GM19025 (cell line): ENCODE results near the gene SERPINB1.
"Not testable (repeated sequence)": the region's sequence is repeated elsewhere in the genome, so short reads cannot be mapped to it uniquely, and the experiment has no call there.

Experiments
- ATAC-seq: cut with Tn5 transposase; IDR thresholded peaks from one replicate; pipeline ENCODE4 v1.9.1; 2021; ENCODE audit warnings: mild to moderate bottlenecking, low read depth, moderate library complexity; ENCODE audit not compliant: unreplicated experiment

The SERPINB1 gene

DNA sequence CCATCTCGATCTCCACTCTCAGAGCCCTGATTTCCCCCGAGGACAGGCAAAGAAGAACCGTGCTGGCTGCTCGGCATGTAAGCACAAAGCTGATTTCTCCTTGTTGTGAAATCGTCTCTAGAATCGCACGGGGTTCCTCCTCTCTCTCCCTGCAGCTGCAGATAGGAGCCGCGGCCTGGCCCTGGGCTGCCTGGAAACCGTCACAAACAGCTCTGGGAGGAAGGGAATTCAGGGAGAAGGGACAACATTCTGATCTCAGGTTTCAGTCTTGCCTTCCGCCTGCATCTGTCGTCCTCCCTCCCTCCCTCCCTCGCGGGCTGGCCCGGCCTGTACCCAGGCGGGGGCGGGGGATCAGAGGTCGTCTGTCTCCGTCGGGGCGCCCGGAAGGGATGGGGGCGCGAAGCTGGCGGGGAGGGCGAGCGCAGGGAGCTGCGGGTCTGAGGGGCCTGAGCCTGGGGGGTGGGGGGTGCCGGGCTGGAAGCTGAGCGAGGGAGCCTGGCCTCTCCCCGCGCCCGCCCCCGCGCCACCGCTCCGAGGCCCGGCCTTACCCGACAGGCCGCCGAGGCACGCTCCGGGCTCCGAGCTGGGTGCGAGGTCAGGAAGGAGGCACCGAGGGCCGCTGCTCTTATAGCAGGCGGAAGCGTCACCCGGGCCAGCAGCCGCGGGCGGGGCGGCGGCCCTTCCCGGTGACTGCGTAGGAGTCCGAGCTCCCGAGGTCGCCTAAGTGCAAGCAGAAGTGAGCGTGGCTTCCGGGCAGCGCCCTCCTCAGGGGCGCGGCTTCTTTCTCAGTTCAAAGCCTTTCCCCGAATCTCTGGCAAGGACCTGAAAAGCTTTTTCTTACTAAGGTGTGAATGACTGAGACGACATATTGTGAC, at the start of gene SERPINB1:
TSS of gene SERPINB1 (minus strand) at position 600 of the 875 bp plus-strand sequence. CDS start 1,277 bp downstream, outside the sequence.
- ATAC-seq, result peak; percentile 87

DNA sequence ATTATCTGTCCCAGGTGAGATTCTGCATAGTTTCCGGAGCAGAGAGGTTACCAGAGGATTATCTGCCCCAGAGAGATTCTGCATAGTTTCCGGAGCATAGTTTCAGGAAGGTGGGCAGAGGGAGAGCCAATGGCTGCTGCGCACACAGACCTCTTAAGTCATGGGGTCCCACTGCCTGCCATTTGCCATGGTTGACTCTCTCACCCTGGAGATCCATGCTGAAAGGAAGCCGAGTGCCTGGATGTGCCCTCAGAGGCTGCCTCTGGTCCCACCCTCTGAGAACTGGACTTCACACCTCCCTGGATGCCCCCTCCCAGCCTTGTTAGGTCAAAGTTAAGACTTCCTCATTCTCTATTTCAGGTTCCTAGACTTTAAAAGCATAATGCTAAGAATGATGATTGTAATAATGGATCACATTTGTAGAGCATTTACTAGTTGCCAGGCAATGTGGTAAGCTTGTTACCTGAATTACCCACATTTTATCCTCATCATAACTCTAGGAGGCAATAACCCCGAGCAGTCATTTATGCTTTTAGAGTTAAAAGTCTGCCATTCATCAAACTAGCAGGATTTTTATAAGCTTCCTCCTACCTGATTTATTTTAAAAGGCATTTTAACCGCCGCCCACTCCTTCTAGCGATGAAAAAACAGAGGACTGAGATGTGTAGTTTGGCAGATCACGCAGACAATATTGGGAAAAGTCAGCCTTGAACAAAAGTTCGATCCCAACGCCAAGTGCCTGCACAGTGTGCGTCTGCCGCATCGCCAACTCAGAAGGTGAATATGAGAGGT, 49.5 kb upstream of the SERPINB1 start:
- no peak for ATAC-seq

DNA sequence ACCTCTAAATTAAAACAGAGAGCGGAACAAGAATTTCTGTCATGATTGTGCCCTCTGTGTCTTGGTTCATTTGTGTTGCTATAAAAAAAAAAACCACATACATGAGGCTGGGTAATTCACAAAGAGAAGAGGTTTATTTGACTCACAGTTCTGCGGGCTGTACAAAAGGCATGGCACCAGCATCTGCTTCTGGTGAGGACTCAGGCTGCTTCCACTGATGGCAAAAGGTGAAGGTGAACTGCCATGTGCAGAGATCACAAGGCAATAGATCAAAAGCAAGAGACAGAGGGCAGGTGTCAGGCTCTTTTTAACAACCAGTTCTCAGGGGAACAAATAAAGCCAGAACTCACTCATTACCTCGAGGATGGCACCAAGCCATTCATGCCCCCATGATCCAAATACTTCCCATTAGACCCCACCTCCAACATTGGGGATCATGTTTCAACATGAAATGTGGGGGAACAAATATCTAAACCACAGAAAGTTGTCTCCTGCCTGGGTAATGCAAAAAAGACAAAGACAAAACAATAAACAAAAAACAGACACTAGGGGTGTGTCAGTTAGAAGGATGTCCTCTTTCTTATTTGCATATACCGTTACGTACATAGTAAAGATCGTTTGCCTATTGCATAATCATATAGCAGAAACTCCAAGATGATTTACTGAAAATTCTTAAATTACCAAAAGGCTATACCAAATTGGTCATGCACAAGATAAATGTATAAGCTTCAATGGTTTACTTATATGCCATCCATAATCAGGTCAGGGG, 44.5 kb upstream of the SERPINB1 start:
- no peak for ATAC-seq

DNA sequence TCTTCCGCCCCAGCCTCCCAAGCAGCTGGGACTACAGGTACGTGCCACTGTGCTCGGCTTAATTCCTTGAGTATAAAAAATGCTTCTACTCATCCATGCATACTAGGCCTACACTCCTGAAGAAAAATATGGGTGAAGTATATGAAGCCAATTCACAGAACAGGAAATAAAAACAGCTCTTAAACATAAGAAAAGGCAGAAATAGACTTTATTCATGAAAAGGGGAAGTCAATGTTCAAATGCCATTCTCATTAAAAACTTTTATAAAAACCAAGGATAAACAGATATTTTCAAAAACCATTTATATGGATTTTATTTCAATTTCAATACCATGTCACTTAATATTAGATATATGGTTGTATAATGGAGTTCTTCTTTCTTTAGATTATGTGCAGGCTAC, 43.1 kb upstream of the SERPINB1 start:
- no peak for ATAC-seq

- ATAC-seq, result no peak
These were observed 42.0 kb upstream of the SERPINB1 start for GRCh38 chr6:2883673-2884072.

DNA sequence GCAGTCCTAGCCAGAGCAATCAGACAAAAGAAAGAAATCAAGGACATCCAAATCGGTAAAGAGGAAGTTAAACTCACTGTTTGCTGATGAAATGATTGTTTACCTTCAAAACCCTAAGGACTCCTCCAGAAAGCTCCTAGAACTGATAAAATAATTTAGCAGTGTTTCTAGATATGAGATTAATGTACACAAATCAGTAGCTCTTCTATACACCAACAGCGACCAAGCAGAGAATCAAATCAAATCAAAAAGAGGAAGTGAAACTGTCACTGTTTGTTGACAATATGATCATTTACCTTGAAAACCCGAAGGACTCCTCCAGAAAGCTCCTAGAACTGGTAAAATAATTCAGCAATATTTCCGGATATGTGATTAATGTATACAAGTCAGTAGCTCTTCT, 39.8 kb upstream of the SERPINB1 start:
- ATAC-seq, result no peak

- not testable (repeated sequence) for ATAC-seq
These were observed 38.5 kb upstream of the SERPINB1 start for GRCh38 chr6:2880156-2880555.

DNA sequence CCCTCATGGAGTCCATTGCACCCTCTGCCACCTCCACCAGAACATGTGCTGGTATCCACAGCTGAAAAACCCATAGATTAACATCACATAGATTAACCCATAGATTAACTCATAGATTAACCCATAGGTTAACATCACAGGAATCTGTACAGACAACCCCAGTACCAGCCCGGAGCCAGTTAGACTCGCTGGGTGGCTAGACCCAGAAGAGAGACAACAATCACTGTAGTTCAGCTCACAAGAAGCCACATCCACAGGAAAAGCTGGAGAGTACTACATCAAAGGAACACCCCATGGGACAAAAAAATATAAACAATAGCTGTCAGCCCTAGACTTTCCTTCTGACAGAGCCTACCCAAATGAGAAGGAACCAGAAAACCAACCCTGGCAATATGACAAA, 36.3 kb upstream of the SERPINB1 start:
- no peak for ATAC-seq

DNA sequence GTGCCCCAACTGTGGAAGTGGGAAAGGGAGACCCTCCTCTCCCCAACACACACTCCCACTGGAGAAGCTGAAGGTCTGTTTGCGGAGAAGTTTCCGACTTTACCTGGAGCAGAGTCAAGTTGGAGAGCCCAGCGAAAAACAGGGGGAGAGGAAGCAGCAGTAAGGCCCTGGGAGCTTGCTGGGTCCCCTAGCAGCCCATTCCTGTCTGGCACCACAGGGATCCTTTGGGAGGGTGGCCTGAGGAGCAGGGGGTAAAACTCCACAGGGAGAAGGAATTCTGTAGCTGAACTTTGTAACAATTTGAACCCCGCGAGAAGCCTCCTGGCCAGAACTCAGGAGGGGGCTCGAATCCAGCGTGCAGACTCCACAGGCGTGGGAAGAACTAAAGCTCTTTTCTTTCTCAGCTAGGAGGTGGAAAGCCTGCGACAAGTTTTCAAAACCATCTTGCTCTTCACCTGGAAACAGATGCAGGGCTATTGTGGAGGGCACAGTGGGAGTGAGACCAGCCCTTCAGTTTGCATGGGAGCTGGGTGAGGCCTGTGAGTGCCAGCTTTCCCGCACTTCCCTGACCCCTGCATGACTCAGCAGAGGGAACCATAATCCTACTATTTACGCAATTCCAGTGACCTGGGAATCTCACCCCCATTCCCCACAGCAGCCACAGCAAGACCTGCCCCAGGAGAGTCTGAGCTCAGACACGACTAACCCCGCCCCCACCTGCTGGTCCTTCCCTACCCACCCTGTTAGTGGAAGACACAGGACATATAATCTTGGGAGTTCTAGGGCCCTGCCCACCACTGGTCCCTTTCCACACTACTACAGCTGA, 35.6 kb upstream of the SERPINB1 start:
- ATAC-seq, result no peak

DNA sequence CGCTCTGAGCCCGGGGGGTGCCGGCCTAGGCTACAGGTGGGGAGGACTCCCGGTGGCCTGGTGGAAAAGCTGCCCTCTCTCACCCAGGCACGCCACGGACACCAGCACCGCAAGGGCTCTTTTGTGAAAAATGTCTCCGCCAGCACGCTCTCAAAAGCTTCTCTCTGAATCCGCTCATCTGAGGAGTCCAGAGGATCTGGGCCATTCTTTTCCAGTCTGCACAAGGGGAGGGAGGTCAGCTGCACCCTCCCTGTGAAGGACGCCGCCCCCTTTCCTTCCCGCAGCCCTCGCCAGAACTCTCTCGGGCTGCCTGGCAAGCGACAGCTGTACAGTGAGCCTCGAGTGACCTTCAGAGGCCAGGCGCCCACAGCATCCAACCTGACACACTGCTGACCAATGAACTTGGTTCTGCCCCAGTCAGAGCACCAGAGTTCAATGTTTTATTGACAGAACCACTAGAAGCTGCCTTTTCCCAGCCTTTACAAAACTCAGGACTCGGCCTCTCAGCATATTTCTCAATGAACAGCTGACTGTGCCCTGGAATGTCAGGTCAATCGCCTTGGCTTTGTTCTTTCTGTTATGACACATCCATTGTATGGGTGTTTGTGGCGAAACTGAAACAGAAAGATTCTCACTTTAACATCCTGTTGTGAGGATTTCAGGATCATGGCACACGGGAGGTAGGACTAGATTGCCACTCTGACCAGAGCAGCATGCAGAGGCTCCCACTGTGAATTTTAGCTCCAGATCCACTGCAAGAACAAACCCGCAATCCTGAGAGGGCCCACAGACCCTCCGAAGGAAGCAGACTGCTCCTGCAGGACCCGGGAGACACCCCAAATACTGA, 34.8 kb upstream of the SERPINB1 start:
- ATAC-seq, result no peak

DNA sequence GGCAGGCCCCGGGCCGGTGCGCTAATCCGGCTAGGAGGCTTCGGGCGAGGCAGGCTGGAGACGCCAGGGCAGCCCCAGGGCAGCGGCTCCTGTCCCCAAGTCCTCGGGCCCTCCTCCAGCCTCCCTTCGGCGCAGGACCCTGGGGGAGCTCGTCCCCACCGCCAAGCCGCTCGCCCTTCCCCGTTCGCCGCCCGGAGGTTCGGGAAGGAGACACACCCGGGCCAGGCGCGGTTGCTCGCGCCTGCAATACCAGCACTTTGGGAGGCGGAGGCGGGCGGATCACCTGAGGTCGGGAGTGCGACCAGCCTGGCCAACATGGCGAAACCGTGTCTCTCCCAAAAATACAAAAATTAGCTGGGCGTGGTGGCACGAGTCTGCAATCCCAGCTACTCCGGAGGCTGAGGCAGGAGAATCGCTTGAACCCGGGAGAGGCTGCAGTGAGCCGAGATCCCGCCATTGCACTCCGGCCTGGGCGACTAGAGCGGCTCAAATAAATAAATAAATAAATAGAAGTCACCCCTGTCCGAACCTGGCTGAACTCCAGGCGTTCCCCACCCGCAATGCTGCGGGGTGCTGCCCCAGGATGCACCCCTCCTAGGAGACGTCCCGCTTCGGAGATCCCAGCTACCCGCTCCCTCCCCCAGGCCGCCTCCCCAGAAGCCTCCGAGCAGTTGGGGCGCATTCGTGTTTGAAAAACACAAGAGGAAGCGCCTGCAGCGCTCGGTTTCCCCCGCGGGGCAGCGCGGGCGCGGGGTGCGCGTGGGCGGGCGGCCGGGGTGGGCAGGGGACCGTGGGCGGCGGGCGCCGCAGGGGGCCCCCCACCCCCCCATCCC, 33.9 kb upstream of the SERPINB1 start:
- no peak for ATAC-seq

- no peak for ATAC-seq
These were observed 32.0 kb upstream of the SERPINB1 start for GRCh38 chr6:2873643-2874042.

DNA sequence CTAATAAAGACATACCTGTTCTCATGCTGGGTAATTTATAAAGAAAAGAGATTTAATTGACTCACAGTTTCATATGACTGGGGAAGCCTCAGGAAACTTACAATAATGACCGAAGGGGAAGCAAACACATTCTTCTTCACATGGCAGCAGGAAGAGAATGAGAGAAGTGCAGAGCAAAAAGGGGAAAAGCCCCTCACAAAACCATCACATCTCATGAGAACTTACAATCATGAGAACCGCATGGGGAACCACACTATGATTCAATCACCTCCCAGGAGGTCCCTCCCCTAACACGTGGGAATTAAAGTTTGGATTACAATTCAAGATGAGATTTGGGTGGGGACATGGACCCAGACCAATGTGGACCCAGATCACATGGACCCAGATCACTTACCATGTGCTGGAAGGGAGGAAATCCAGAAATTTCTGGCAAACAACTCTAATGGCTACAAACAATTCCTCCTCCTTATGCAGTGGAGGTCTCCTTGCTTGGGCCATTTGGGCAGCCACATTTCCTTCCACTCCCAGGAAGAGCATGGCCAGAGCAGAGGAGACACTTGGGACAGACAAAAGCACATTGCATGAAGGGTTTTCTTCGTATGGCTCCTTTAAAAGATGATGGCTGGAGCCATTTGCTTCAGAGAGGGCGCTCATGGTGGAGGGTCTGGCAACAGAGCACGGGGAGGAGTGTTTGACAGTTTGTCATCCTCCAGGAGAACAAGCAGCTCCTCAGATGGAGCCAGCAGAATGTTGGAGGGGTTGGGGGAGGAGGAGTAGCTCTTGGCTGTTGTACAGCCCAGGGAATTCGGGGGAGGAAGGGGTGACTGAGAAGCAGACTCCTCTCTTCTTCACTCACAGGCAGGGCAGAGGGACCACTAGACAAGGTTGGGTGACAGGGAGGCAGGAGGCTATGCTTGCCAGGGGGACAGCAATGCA, 31.0 kb upstream of the SERPINB1 start:
- no peak for ATAC-seq

DNA sequence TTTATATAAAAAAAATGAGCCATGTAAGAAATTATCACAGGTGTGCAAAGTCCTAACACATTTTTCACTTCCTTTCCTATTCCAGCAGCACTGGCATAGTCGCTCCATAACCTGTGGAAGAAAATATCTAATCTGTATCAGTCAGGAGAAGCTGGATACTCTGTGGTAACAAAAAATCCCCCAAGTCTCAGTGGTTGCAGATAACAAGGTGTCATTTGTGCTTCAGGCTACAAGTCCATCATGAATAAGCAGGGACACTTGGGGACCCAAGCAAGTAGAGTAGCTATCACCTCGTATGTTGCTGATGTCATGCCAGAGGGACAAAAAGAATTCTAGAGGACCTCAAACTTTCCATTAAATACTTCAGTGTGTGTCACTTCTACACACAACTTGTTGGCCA, 30.3 kb upstream of the SERPINB1 start:
- no peak for ATAC-seq

GRCh38 chr6:2871102-2871501, 29.4 kb upstream of the SERPINB1 start:
- ATAC-seq, result no peak

GRCh38 chr6:2870046-2870636, 28.5 kb upstream of the SERPINB1 start:
- ATAC-seq, result no peak

GRCh38 chr6:2868637-2869036, 27.0 kb upstream of the SERPINB1 start:
- ATAC-seq, result no peak
